CD14-positive monocyte (primary cell): ENCODE data around the gene ZP1. TPM values are rescaled to one million over a fixed set of nuclear protein-coding genes. Genes with fewer than 3 reads are reported as not detected.
A peak's percentile ranks its signal among the peaks of the same experiment; 100 is the strongest.

Experiments
- DNase-seq, 3 donors: peaks; one replicate each; pipeline ENCODE4 v3.0.0-alpha.2; 2011 to 2022
- H2AFZ ChIP-seq: 2 replicates; pipeline ENCODE4 v1.6.0; 2012; ENCODE audit warnings: mild to moderate bottlenecking, low read depth, low read length, inconsistent platforms; ENCODE audit not compliant: insufficient read depth, poor library complexity, severe bottlenecking
- H3K27ac ChIP-seq, 2 donors: 1 replicate in 1 of 2; 2 replicates in 1 of 2; pipeline ENCODE4 v1.5.1; 2012 to 2013; ENCODE audit warnings: low read length in 2 of 2, control low read depth in 1 of 2, inconsistent platforms in 1 of 2, low read depth in 1 of 2, mild to moderate bottlenecking in 1 of 2
- H3K27me3 ChIP-seq, 2 donors: one replicate each; pipeline versions ENCODE4 v1.6.0 to v1.6.1; 2011 to 2013; ENCODE audit warnings: low read length in 2 of 2; ENCODE audit not compliant: control insufficient read depth in 2 of 2, insufficient read depth in 2 of 2
- H3K36me3 ChIP-seq, 2 donors: replicated peaks in 1 of 2; 1 replicate in 1 of 2; 2 replicates in 1 of 2; pipeline versions ENCODE4 v1.5.1 to v1.6.1; 2012 to 2013; ENCODE audit warnings: low read length in 2 of 2, control low read depth in 1 of 2, inconsistent platforms in 1 of 2, mild to moderate bottlenecking in 1 of 2; ENCODE audit not compliant: insufficient read depth in 2 of 2, control insufficient read depth in 1 of 2
- H3K4me1 ChIP-seq, 2 donors: 1 replicate in 1 of 2; 2 replicates in 1 of 2; pipeline versions ENCODE4 v1.5.1 to v1.6.1; 2012 to 2013; ENCODE audit warnings: low read length in 2 of 2, control low read depth in 1 of 2, inconsistent platforms in 1 of 2, mild to moderate bottlenecking in 1 of 2, moderate library complexity in 1 of 2; ENCODE audit not compliant: insufficient read depth in 2 of 2, control insufficient read depth in 1 of 2
- H3K4me2 ChIP-seq: replicated peaks from 2 replicates; pipeline ENCODE3; 2012; ENCODE audit warnings: low read length, moderate library complexity, mild to moderate bottlenecking; ENCODE audit not compliant: poor library complexity, severe bottlenecking; ENCODE audit errors: extremely low read depth
- H3K4me3 ChIP-seq, 3 experiments: fragments of 200-600 bp in 1 of 3; sonication (generic) in 1 of 3; replicated peaks in 1 of 3; 1 replicate in 2 of 3; 2 replicates in 1 of 3; pipeline ENCODE4 v1.5.1; 2011 to 2013; ENCODE audit warnings: low read length in 3 of 3, mild to moderate bottlenecking in 3 of 3, control low read depth in 2 of 3, low read depth in 2 of 3, inconsistent platforms in 1 of 3, moderate library complexity in 1 of 3
- H3K79me2 ChIP-seq: 2 replicates; pipeline ENCODE4 v1.6.0; 2012; ENCODE audit warnings: mild to moderate bottlenecking, control low read depth, inconsistent platforms, low read length, moderate library complexity; ENCODE audit not compliant: insufficient read depth
- H3K9ac ChIP-seq: 2 replicates; pipeline ENCODE4 v1.6.0; 2017; ENCODE audit warnings: low read length, mild to moderate bottlenecking; ENCODE audit not compliant: insufficient read depth, poor library complexity, severe bottlenecking
- H3K9me3 ChIP-seq, 2 donors: replicated peaks in 1 of 2; 1 replicate in 1 of 2; 2 replicates in 1 of 2; pipeline versions ENCODE4 v1.5.1 to v1.6.1; 2012 to 2013; ENCODE audit warnings: low read length in 2 of 2, control low read depth in 1 of 2; ENCODE audit not compliant: control insufficient read depth in 1 of 2, insufficient read depth in 1 of 2
- H4K20me1 ChIP-seq: 2 replicates; pipeline ENCODE4 v1.6.0; 2012; ENCODE audit warnings: mild to moderate bottlenecking, low read length, control low read depth, moderate library complexity; ENCODE audit not compliant: insufficient read depth
- H3K27ac Mint-ChIP-seq, 7 donors: one replicate each; pipeline ENCODE4 v1.8.0; 2020; ENCODE audit warnings: mild to moderate bottlenecking in 7 of 7, mixed read lengths in 7 of 7, moderate library complexity in 6 of 7, inconsistent platforms in 2 of 7
- H3K27me3 Mint-ChIP-seq, 3 donors: one replicate each; pipeline ENCODE4 v1.8.0; 2021 to 2022; ENCODE audit warnings: low read depth in 3 of 3, mild to moderate bottlenecking in 3 of 3, mixed read lengths in 3 of 3, moderate library complexity in 3 of 3, inconsistent platforms in 1 of 3
- H3K36me3 Mint-ChIP-seq, 2 donors: one replicate each; pipeline ENCODE4 v1.8.0; 2020; ENCODE audit warnings: mixed read lengths in 2 of 2, inconsistent platforms in 1 of 2, mild to moderate bottlenecking in 1 of 2
- H3K4me1 Mint-ChIP-seq: one replicate; pipeline ENCODE4 v1.8.0; 2020; ENCODE audit warnings: mild to moderate bottlenecking, mixed read lengths
- H3K4me3 Mint-ChIP-seq, 2 donors: one replicate each; pipeline ENCODE4 v1.8.0; 2020; ENCODE audit warnings: mild to moderate bottlenecking in 2 of 2, mixed read lengths in 2 of 2, moderate library complexity in 1 of 2
- H3K9me3 Mint-ChIP-seq, 7 donors: one replicate each; pipeline ENCODE4 v1.8.0; 2020 to 2022; ENCODE audit warnings: mixed read lengths in 7 of 7, mild to moderate bottlenecking in 6 of 7, moderate library complexity in 6 of 7, inconsistent platforms in 2 of 7
- CTCF ChIP-seq: fragments of 200-600 bp; IDR thresholded peaks from one replicate; pipeline ENCODE4 v1.8.0; 2022; ENCODE audit warnings: antibody characterized with exemption, mild to moderate bottlenecking
- WGBS: methylation state at CpG from one replicate; pipeline ENCODE4 v1.1.5; 2013; ENCODE audit warnings: missing lambda C conversion rate; ENCODE audit not compliant: insufficient coverage; 5-methylcytosine and 5-hydroxymethylcytosine counted together
- intact Hi-C, 2 donors: fragments of 100-400 bp; cut with micrococcal nuclease; formaldehyde crosslinking; loops; one replicate each; pipeline versions ENCODE4 v1.15.0 to v1.15.1; 2023
- polyA plus RNA-seq, 3 donors: library from polyadenylated mRNA; depleted of rRNA in 1 of 3; unstranded in 2 of 3; stranded (reverse) in 1 of 3; fragments of 300-500 nt in 2 of 3; fragments of >200 nt in 1 of 3; fragmentation: Illumina TruSeq in 2 of 3; gene quantifications; 1 replicate in 2 of 3; 2 replicates in 1 of 3; pipeline ENCODE4 v1.2.3, GENCODE V29; 2012 to 2021

The ZP1 gene
- polyA plus RNA-seq, 3 donors, result 0.09 to 0.40 TPM; not detected in 1

- Histone ChIP-seq H3K4me1 (peaks cover 11 to 12% of the 10 kb centered on the region in 2 donors), H3K27me3 (no peaks in the 10 kb centered on the region), H3K9ac (no peak overlapping the region), H3K9me3 (no peaks in the 10 kb centered on the region), H3K36me3 (peaks cover 6 to 27% of the 10 kb centered on the region in 2 donors), H3K4me2 (no peak overlapping the region), H3K27ac (no peak overlapping the region), H3K4me3 (no peak overlapping the region), H3K79me2 (no peaks in the 10 kb centered on the region), H2AFZ (no peak overlapping the region), H4K20me1 (no peaks in the 10 kb centered on the region)
- Mint-ChIP-seq H3K27ac (no peak overlapping the region), H3K4me1 (peaks cover 24% of the 10 kb centered on the region), H3K36me3 (peaks cover 34 to 37% of the 10 kb centered on the region in 2 donors), H3K27me3 (no peaks in the 10 kb centered on the region), H3K9me3 (no peaks in the 10 kb centered on the region), H3K4me3 (no peak overlapping the region)
- peak; percentile 33 to 54 (median 52) for DNase-seq
- WGBS, result 33% methylated on average over 2 of the region's 5 CpGs
- intact Hi-C loops, result loop anchor here in 1 of 2 donors (1.0 kb wide), 1 partner anchor 56 kb away; no protein-coding TSS in a partner anchor
- peak; percentile 65 for TF ChIP-seq CTCF
Measured at GRCh38 chr11:60887556-60887955, 20.2 kb downstream of the ZP1 start.

- H3K27me3 ChIP-seq, result no peaks in the 10 kb centered on the region
- peaks cover 0 to 2% (median 0%) of the 10 kb centered on the region in 7 donors for H3K9me3 Mint-ChIP-seq
- peaks cover 24% of the 10 kb centered on the region for H3K4me1 Mint-ChIP-seq
- peak overlapping the region in 1 of 2 donors; percentile 61 for H3K27ac ChIP-seq
- no peak overlapping the region for H3K4me3 ChIP-seq
- H3K36me3 ChIP-seq, result peaks cover 23 to 50% of the 10 kb centered on the region in 2 donors
- no peak overlapping the region for H3K4me3 Mint-ChIP-seq
- no peak overlapping the region for H3K9ac ChIP-seq
- WGBS, result 42% methylated on average over 6 of the region's 6 CpGs
- H2AFZ ChIP-seq, result no peak overlapping the region
- DNase-seq, result no peak
- H3K79me2 ChIP-seq, result no peaks in the 10 kb centered on the region
- no peaks in the 10 kb centered on the region for H3K27me3 Mint-ChIP-seq
- H3K4me2 ChIP-seq, result no peak overlapping the region
- peak overlapping the region in 4 of 7 donors; percentile 6 to 71 (median 32) for H3K27ac Mint-ChIP-seq
- intact Hi-C loops, result loop anchor here in 1 of 2 donors (5.0 kb wide), 1 partner anchor 58 kb away; no protein-coding TSS in a partner anchor
- no peaks in the 10 kb centered on the region for H4K20me1 ChIP-seq
- peaks cover 11 to 12% of the 10 kb centered on the region in 2 donors for H3K4me1 ChIP-seq
- H3K36me3 Mint-ChIP-seq, result peaks cover 46 to 53% of the 10 kb centered on the region in 2 donors
- no peak for TF ChIP-seq CTCF
- H3K9me3 ChIP-seq, result no peaks in the 10 kb centered on the region
Measured at GRCh38 chr11:60889869-60890311, 22.5 kb downstream of the ZP1 start.
